ENCODE results near the gene CAPN1.

DNA sequence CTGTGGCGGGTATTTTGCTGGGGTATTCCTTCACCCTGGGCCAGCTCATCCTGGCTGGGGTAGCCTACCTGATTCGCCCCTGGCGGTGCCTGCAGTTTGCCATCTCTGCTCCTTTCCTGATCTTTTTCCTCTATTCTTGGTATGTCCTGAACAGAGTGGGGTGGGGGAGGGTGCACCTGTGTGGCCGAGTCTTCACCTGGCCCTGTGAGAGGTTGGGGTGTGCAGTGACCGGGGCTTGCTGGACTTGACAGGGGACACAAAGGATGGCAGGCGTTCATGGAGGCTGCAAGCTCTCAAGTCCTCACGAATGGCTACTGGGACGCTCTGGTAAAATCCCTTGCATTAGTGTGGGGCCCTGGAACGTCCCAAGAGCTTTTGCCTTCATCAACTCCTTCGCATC, 39.3 kb downstream of the CAPN1 start:
- TF ChIP-seq, protein P1, sequence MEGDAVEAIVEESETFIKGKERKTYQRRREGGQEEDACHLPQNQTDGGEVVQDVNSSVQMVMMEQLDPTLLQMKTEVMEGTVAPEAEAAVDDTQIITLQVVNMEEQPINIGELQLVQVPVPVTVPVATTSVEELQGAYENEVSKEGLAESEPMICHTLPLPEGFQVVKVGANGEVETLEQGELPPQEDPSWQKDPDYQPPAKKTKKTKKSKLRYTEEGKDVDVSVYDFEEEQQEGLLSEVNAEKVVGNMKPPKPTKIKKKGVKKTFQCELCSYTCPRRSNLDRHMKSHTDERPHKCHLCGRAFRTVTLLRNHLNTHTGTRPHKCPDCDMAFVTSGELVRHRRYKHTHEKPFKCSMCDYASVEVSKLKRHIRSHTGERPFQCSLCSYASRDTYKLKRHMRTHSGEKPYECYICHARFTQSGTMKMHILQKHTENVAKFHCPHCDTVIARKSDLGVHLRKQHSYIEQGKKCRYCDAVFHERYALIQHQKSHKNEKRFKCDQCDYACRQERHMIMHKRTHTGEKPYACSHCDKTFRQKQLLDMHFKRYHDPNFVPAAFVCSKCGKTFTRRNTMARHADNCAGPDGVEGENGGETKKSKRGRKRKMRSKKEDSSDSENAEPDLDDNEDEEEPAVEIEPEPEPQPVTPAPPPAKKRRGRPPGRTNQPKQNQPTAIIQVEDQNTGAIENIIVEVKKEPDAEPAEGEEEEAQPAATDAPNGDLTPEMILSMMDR (conservative IDR thresholded peaks at IDR 0.05; ENCODE audit: low read length) = no peak
- TF ChIP-seq EZH2phosphoT487 (IDR thresholded peaks at IDR 0.05; ENCODE audit: borderline replicate concordance, low read depth, low read length) = no peak
